Suppressor macrophage (primary cell): ENCODE results near the gene ST13.
"Not testable (repeated sequence)": the region's sequence is repeated elsewhere in the genome, so short reads cannot be mapped to it uniquely, and the experiment has no call there.

Experiments used
- DNase-seq, 4 experiments: peaks; one replicate each; pipeline ENCODE4 v3.0.0-alpha.2; 2020 to 2022

Gene ST13

GRCh38 chr22:40838486-40838885 is 18.0 kb downstream of the ST13 start:
- no peak for DNase-seq

- no peak for DNase-seq
These were observed 21.8 kb downstream of the ST13 start for GRCh38 chr22:40834619-40835018.

DNA sequence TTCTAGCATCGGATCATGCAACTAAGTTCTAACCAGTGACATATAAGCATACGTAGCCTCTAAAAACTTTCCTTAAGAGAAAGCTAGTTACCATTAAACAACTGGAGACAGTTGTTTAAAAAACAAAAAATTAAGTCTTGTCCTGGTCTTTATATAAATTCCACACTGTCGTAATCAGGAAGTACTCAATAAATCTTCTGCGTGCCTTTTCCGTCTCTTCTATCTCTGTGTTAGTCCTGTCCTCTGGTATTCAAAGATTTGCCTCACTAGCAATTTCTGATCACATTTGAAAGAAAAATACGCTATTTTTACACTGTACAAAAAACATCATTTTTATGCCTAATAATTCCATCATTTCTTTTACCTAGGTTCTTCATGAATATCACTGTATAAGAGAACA is 27.3 kb downstream of the ST13 start:
- DNase-seq, result no peak

- no peak for DNase-seq
These were observed 29.3 kb downstream of the ST13 start for GRCh38 chr22:40826984-40827741.

GRCh38 chr22:40826292-40826691 is 30.1 kb downstream of the ST13 start:
- DNase-seq, result not testable (repeated sequence)

GRCh38 chr22:40823426-40823825 is 33.0 kb downstream of the ST13 start:
- no peak for DNase-seq

DNA sequence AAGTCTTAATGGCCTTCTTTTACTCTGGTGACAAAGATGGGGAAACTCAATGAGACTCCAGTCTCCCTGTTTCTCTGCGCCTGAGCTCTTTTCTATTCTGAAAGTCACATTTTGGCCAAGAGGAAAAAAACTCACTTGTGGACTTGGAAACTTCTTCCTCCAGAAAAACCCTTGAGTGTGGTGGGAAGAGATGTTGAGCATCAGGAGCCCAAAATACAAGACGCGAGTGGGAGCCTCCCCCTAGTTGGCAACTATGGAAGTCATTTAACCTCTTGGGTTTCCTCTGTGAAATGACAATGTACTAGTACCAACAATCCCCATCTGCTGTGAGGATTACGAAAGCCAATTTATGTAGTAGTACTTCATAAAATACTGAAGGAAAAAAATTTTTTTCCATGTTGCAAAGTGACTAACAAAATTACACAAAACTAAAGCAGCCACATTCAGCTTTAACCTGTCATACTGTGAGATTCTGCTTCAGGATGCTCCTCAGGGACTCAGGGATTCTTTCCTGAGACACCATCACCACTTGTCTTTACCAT is 36.8 kb downstream of the ST13 start:
- peak in 3 of 4 experiments; percentile 25 to 32 (median 29) for DNase-seq

GRCh38 chr22:40818747-40819598 is 37.5 kb downstream of the ST13 start, which contains the start of gene SLC25A17:
Gene SLC25A17 (minus strand): TSS chr22:40819346. CDS start chr22:40819248, 98 bp downstream.
- DNase-seq, result peak; percentile 83 to 95 (median 90)

DNA sequence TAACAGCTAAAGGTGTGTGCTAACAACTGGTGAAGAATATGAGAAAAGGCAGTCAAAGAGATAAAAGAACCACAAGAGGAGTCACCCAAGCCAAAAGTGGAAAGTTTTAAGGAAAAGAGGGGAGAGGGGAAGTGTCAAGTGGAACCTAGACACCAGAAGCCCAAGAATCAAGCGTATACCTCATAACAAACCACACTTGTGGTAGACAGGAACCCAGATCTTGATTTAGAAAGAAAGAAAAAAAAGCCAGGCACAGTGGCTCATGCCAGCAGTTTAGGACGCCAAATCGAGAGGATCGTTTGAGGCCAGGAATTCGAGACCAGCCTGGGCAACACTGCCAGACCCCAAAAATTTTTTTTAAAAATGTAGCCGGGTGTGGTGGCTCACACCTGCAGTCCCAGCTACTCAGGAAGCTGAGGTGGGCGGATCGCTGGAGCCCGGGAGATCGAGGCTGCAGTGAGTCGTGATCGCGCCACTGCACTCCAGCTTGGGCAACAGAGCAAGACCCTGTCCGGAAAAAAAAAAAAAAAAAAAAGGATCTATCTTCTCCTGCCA is 38.2 kb downstream of the ST13 start:
- peak in 2 of 4 experiments; percentile 6 to 15 for DNase-seq

GRCh38 chr22:40817737-40818136 is 38.7 kb downstream of the ST13 start:
- DNase-seq, result peak in 1 of 4 experiments; percentile 3

- no peak for DNase-seq
These were observed 42.5 kb downstream of the ST13 start for GRCh38 chr22:40813912-40814315.

- peak in 1 of 4 experiments; percentile 7 for DNase-seq
These were observed 48.2 kb downstream of the ST13 start for GRCh38 chr22:40808018-40808841.

DNA sequence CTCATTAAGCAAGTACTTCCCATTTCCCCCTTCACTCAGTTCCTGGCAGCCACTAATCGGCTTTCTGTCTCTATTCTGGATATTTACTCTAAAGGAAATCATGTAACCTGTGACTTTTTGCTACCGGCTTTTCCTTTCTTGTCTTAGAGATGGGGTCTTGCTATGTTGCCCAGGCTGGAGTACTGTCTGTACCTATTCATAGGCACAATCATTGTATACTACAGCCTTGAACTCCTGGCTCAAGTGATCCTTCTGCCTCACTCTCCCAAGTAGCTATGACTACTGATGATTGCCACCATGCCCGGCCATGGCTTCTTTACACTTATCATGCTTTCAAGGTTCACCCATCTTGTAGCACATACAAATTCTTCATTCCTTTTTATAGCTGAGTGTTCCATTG is 49.7 kb downstream of the ST13 start:
- no peak for DNase-seq

GRCh38 chr22:40805699-40806203 is 50.7 kb downstream of the ST13 start:
- DNase-seq, result no peak

GRCh38 chr22:40805239-40805638 is 51.2 kb downstream of the ST13 start:
- DNase-seq, result no peak

DNA sequence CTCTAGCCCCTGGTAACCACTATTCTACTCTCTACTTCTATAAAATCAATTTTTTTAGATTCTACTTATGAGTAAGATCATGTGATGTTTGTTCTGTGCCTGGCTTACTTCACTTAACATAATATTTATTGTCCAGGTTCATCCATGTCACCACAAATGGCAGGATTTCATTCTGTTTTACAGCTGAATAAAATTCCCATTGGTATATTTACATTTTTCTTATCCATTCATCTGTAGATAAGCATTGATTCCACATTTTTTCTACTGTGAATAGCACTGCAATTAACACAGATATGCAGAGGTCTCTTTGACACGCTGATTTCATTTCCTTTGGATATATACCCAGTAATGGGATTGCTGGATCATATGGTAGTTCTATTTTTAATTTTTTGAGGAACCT is 53.1 kb downstream of the ST13 start:
- DNase-seq, result no peak

- DNase-seq, result no peak
These were observed 57.4 kb downstream of the ST13 start for GRCh38 chr22:40799008-40799407.

DNA sequence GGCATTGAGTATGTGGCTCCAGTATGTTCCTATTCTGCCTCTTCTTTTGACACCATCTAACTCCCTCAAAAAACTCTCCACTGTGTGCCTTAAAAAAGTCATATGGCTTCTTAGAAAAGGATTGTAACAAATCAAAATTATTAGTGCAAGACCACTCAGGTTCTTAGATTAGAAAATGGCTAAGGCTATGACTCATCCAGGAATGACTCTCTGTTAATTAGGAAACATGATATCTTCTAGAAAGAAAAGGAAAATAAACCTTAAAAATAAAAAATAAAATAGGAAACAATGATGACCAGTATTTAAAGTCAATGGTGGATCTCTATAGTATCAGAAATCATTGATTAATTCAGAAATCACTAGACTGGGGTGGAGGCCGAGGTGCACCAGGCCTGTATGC is 59.0 kb downstream of the ST13 start:
- DNase-seq, result no peak

- no peak for DNase-seq
These were observed 64.0 kb downstream of the ST13 start for GRCh38 chr22:40792451-40792850.

DNA sequence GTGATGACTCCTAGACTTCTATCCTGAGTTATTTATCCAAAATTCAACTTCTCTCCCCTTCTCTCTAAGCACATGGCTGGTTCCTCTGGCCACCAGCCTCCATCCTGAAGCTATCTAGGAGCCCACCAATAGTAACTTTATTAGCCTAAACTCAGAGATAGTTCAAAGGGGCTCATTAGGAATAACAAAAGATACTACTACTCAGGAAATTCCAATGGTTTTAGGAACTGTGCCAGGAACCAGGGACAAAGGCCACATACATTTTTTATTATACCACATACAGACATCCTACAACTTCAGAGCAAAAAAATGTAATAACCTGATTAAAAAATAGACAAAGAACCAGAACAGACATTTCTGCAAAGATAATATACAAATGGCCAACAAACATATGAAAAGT is 65.2 kb downstream of the ST13 start:
- no peak for DNase-seq

- no peak for DNase-seq
These were observed 67.3 kb downstream of the ST13 start for GRCh38 chr22:40789131-40789530.

GRCh38 chr22:40782521-40782920 is 73.9 kb downstream of the ST13 start:
- DNase-seq, result no peak
